Measurements from ENCODE around the gene SBNO1.
"Not testable (repeated sequence)": the region's sequence is repeated elsewhere in the genome, so short reads cannot be mapped to it uniquely, and the experiment has no call there.

SBNO1 gene

GRCh38 chr12:123271001-123271668 is 93.5 kb downstream of the SBNO1 start:
- DNase-seq (ENCODE audit: low read depth in 1 of 2, low spot score in 1 of 2): peak; percentile 55 to 61

- no peak for DNase-seq (ENCODE audit: low read depth in 1 of 2, low spot score in 1 of 2)
Observed at GRCh38 chr12:123270214-123271000, 94.2 kb downstream of the SBNO1 start.

- no peak for DNase-seq (ENCODE audit: low read depth in 1 of 2, low spot score in 1 of 2)
Observed at GRCh38 chr12:123269896-123270213, 94.8 kb downstream of the SBNO1 start.

GRCh38 chr12:123269395-123269892 is 95.2 kb downstream of the SBNO1 start:
- DNase-seq (ENCODE audit: low read depth in 1 of 2, low spot score in 1 of 2): no peak

GRCh38 chr12:123268850-123269249 is 95.8 kb downstream of the SBNO1 start:
- DNase-seq (ENCODE audit: low read depth in 1 of 2, low spot score in 1 of 2): no peak

- no peak for DNase-seq (ENCODE audit: low read depth in 1 of 2, low spot score in 1 of 2)
Observed at GRCh38 chr12:123267991-123268843, 96.4 kb downstream of the SBNO1 start.

GRCh38 chr12:123267335-123267920 is 97.2 kb downstream of the SBNO1 start:
- no peak for DNase-seq (ENCODE audit: low read depth in 1 of 2, low spot score in 1 of 2)

GRCh38 chr12:123266679-123267277 is 97.9 kb downstream of the SBNO1 start:
- DNase-seq (ENCODE audit: low read depth in 1 of 2, low spot score in 1 of 2): no peak

- DNase-seq (ENCODE audit: low read depth in 1 of 2, low spot score in 1 of 2): no peak
Observed at GRCh38 chr12:123265851-123266678, 98.6 kb downstream of the SBNO1 start.

GRCh38 chr12:123264642-123265041 is 100.0 kb downstream of the SBNO1 start:
- no peak for DNase-seq (ENCODE audit: low read depth in 1 of 2, low spot score in 1 of 2)

- no peak for DNase-seq (ENCODE audit: low read depth in 1 of 2, low spot score in 1 of 2)
Observed at GRCh38 chr12:123263196-123263817, 101.3 kb downstream of the SBNO1 start.

GRCh38 chr12:123261196-123261595 is 103.5 kb downstream of the SBNO1 start:
- no peak for DNase-seq (ENCODE audit: low read depth in 1 of 2, low spot score in 1 of 2)

GRCh38 chr12:123260081-123260480 is 104.6 kb downstream of the SBNO1 start:
- DNase-seq (ENCODE audit: low read depth in 1 of 2, low spot score in 1 of 2): no peak

- no peak for DNase-seq (ENCODE audit: low read depth in 1 of 2, low spot score in 1 of 2)
Observed at GRCh38 chr12:123258593-123258992, 106.1 kb downstream of the SBNO1 start.

GRCh38 chr12:123254853-123255446 is 109.7 kb downstream of the SBNO1 start:
- no peak for DNase-seq (ENCODE audit: low read depth in 1 of 2, low spot score in 1 of 2)

GRCh38 chr12:123253641-123254459 is 110.8 kb downstream of the SBNO1 start:
- no peak for DNase-seq (ENCODE audit: low read depth in 1 of 2, low spot score in 1 of 2)

- DNase-seq (ENCODE audit: low read depth in 1 of 2, low spot score in 1 of 2): not testable (repeated sequence)
Observed at GRCh38 chr12:123252365-123252764, 112.3 kb downstream of the SBNO1 start.

- no peak for DNase-seq (ENCODE audit: low read depth in 1 of 2, low spot score in 1 of 2)
Observed at GRCh38 chr12:123251403-123252076, 113.1 kb downstream of the SBNO1 start.

Measured in activated CD4-positive, alpha-beta T cell treated with anti-CD3 and anti-CD28 coated beads, Interleukin-2, amount 50 U/mL, for 24 hours (primary cell).